Mesenchymal stem cell (in vitro differentiated cells and primary cell): Measurements from ENCODE around the gene CAMK1D.

Experiments used
- DNase-seq: peaks from one replicate; pipeline ENCODE4 v3.0.0-alpha.2; 2013
- H2AFZ ChIP-seq: one replicate; pipeline ENCODE4 v1.6.1; 2013; ENCODE audit warnings: low read depth, mild to moderate bottlenecking, control low read depth, inconsistent platforms, low read length, moderate library complexity
- H2AK5ac ChIP-seq: 2 replicates; pipeline ENCODE4 v1.6.1; 2013; ENCODE audit warnings: low read length, moderate library complexity, mild to moderate bottlenecking, inconsistent platforms; ENCODE audit not compliant: severe bottlenecking
- H2BK120ac ChIP-seq: one replicate; pipeline ENCODE4 v1.6.1; 2013; ENCODE audit warnings: low read depth, mild to moderate bottlenecking, inconsistent platforms, low read length, moderate library complexity
- H2BK12ac ChIP-seq, 2 experiments: one replicate each; pipeline ENCODE4 v1.6.1; 2013; ENCODE audit warnings: inconsistent platforms in 2 of 2, low read length in 2 of 2, mild to moderate bottlenecking in 2 of 2, moderate library complexity in 2 of 2, control low read depth in 1 of 2
- H2BK15ac ChIP-seq: one replicate; pipeline ENCODE4 v1.6.1; 2013; ENCODE audit warnings: mild to moderate bottlenecking, low read depth, inconsistent platforms; ENCODE audit not compliant: poor library complexity, severe bottlenecking
- H2BK5ac ChIP-seq: 2 replicates; pipeline ENCODE4 v1.6.1; 2013; ENCODE audit warnings: low read depth, mild to moderate bottlenecking, low read length, control low read depth, inconsistent platforms; ENCODE audit not compliant: poor library complexity, severe bottlenecking
- H3K14ac ChIP-seq, 2 experiments: one replicate each; pipeline ENCODE4 v1.6.1; 2013; ENCODE audit warnings: inconsistent platforms in 2 of 2, low read length in 2 of 2, control low read depth in 1 of 2, mild to moderate bottlenecking in 1 of 2, moderate library complexity in 1 of 2
- H3K18ac ChIP-seq, 2 experiments: one replicate each; pipeline ENCODE4 v1.6.1; 2013; ENCODE audit warnings: inconsistent platforms in 2 of 2, low read length in 2 of 2, control low read depth in 1 of 2, low read depth in 1 of 2, mild to moderate bottlenecking in 1 of 2
- H3K23ac ChIP-seq, 2 experiments: one replicate each; pipeline ENCODE4 v1.6.1; 2013; ENCODE audit warnings: inconsistent platforms in 2 of 2, low read length in 2 of 2, mild to moderate bottlenecking in 2 of 2, moderate library complexity in 2 of 2, control low read depth in 1 of 2
- H3K27ac ChIP-seq: 2 replicates; pipeline ENCODE4 v1.5.1; 2013; ENCODE audit warnings: mild to moderate bottlenecking, moderate library complexity, low read length, control low read depth, inconsistent platforms; ENCODE audit not compliant: poor library complexity, severe bottlenecking
- H3K27me3 ChIP-seq, 2 experiments: 2 replicates each; pipeline versions ENCODE4 v1.6.1 to v1.7.0; 2013; ENCODE audit warnings: low read length in 2 of 2, mild to moderate bottlenecking in 2 of 2, moderate library complexity in 2 of 2, control low read depth in 1 of 2, inconsistent platforms in 1 of 2; ENCODE audit not compliant: control insufficient read depth in 1 of 2, insufficient read depth in 1 of 2
- H3K36me3 ChIP-seq, 2 experiments: 2 replicates each; pipeline versions ENCODE4 v1.6.1 to v1.7.0; 2013; ENCODE audit warnings: low read length in 2 of 2, control low read depth in 1 of 2, inconsistent platforms in 1 of 2, low read depth in 1 of 2, mild to moderate bottlenecking in 1 of 2; ENCODE audit not compliant: insufficient read depth in 2 of 2, control insufficient read depth in 1 of 2
- H3K4ac ChIP-seq, 2 experiments: one replicate each; pipeline ENCODE4 v1.6.1; 2013; ENCODE audit warnings: inconsistent platforms in 2 of 2, low read length in 2 of 2, mild to moderate bottlenecking in 2 of 2, moderate library complexity in 2 of 2, control low read depth in 1 of 2, low read depth in 1 of 2
- H3K4me1 ChIP-seq: 2 replicates; pipeline ENCODE4 v1.6.1; 2013; ENCODE audit warnings: low read depth, low read length, control low read depth; ENCODE audit not compliant: control insufficient read depth, insufficient read depth
- H3K4me2 ChIP-seq: 2 replicates; pipeline ENCODE4 v1.6.1; 2013; ENCODE audit warnings: low read length, mild to moderate bottlenecking, inconsistent platforms; ENCODE audit not compliant: poor library complexity, severe bottlenecking
- H3K4me3 ChIP-seq, 2 experiments: 2 replicates each; pipeline versions ENCODE4 v1.5.1 to v1.7.0; 2013; ENCODE audit warnings: low read length in 2 of 2, mild to moderate bottlenecking in 2 of 2, control low read depth in 1 of 2, low read depth in 1 of 2; ENCODE audit not compliant: insufficient read depth in 1 of 2
- H3K79me1 ChIP-seq: replicated peaks from 2 replicates; pipeline ENCODE4 v1.6.1; 2013; ENCODE audit warnings: mild to moderate bottlenecking, control low read depth, low read length, inconsistent platforms; ENCODE audit not compliant: poor library complexity, severe bottlenecking
- H3K9ac ChIP-seq: 2 replicates; pipeline ENCODE4 v1.7.0; 2013; ENCODE audit warnings: mild to moderate bottlenecking, low read length, moderate library complexity
- H3K9me3 ChIP-seq: 2 replicates; pipeline ENCODE4 v1.7.0; 2013; ENCODE audit warnings: mild to moderate bottlenecking, low read length; ENCODE audit not compliant: control insufficient read depth
- H4K8ac ChIP-seq: one replicate; pipeline ENCODE4 v1.6.1; 2013; ENCODE audit warnings: inconsistent platforms, mild to moderate bottlenecking, low read length, moderate library complexity
- H4K91ac ChIP-seq: one replicate; pipeline ENCODE4 v1.6.1; 2013; ENCODE audit warnings: mild to moderate bottlenecking, low read length, inconsistent platforms
- WGBS: methylation state at CpG from one replicate; pipeline ENCODE4 v1.1.7; 2013; ENCODE audit warnings: mixed read lengths; 5-methylcytosine and 5-hydroxymethylcytosine counted together

CAMK1D gene

DNA sequence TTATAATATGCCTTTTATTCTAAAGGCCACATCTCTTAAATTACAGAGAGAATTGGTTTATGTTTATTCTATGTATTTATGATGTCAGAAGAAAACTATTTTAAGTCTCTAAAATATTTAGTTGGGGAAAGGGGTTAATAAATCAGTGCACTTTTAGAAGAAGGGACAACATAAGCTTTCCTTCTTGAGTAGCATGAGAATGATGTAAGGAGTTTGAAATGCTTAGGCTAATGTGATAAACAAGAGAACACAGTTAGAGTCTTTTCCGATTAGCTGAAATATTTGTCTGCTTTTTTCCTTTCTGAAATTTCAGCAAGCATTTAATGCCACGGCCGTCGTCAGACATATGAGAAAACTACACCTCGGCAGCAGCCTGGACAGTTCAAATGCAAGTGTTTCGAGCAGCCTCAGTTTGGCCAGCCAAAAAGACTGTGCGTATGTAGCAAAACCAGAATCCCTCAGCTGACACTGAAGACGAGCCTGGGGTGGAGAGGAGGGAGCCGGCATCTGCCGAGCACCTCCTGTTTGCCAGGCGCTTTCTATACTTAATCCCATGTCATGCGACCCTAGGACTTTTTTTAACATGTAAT lies 476.0 kb downstream of the CAMK1D start:
- Histone ChIP-seq H3K9ac (no peak overlapping the region), H2BK15ac (no peak overlapping the region), H2AFZ (no peak overlapping the region), H3K79me1 (peaks cover 8% of the 10 kb centered on the region), H4K91ac (peak overlapping the region; percentile 88), H2BK12ac (no peak overlapping the region), H4K8ac (peak overlapping the region; percentile 76), H2BK5ac (no peak overlapping the region), H3K4me1 (peaks cover 14% of the 10 kb centered on the region), H2BK120ac (no peak overlapping the region), H3K4ac (peak overlapping the region in 1 of 2 experiments; percentile 11), H3K4me2 (no peak overlapping the region), H3K27me3 (no peaks in the 10 kb centered on the region), H3K4me3 (no peak overlapping the region), H3K23ac (no peak overlapping the region), H2AK5ac (no peak overlapping the region), H3K9me3 (no peaks in the 10 kb centered on the region), H3K14ac (no peak overlapping the region), H3K36me3 (peaks cover 10 to 44% of the 10 kb centered on the region in 2 experiments), H3K27ac (no peak overlapping the region), H3K18ac (peak overlapping the region; percentile 64 to 77)
- peak; percentile 76 for DNase-seq
- 12% methylated on average over 10 of the region's 12 CpGs for WGBS

DNA sequence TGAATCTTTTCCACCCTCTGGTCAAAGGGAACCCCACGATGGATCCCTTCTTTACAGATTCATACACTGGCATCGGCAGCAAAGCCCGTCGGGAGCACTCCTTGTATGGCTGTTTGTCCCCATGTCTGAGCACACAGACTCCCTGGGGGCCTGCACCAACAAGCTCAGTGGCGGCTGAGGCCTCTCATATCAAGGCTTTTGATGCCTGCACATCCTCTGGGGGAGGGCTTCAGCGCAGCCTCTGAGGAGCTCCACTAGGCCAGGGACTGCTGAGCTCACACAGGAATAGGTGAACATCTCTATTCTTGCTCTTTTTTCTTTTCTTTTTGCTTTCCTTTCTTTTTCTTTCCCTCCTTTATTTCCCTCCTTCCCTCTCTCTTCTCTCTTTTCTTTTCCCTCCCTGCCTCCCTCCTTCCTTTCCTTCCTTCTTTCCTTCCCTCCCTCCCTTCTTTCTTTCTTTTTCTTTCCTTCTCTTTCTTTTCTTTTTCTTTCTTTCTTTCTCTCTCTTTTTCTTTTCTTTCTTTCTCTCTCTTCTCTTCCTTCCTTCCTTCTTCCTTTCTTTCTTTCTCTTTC lies 477.5 kb downstream of the CAMK1D start:
- Histone ChIP-seq H2BK15ac (peak overlapping the region; percentile 60), H3K4me2 (no peak overlapping the region), H3K4ac (no peak overlapping the region), H3K27me3 (no peaks in the 10 kb centered on the region), H3K36me3 (peaks cover 10 to 41% of the 10 kb centered on the region in 2 experiments), H3K4me1 (peaks cover 16% of the 10 kb centered on the region), H2AFZ (no peak overlapping the region), H4K91ac (no peak overlapping the region), H3K9me3 (no peaks in the 10 kb centered on the region), H3K27ac (no peak overlapping the region), H3K79me1 (peaks cover 7% of the 10 kb centered on the region), H2BK5ac (no peak overlapping the region), H3K14ac (no peak overlapping the region), H3K4me3 (no peak overlapping the region), H3K9ac (no peak overlapping the region), H2BK120ac (no peak overlapping the region), H2BK12ac (no peak overlapping the region), H4K8ac (no peak overlapping the region), H3K23ac (no peak overlapping the region), H2AK5ac (no peak overlapping the region), H3K18ac (peak overlapping the region in 1 of 2 experiments; percentile 5)
- WGBS = 83% methylated on average over 6 of the region's 6 CpGs
- DNase-seq = no peak

GRCh38 chr10:12828736-12829135 lies 479.4 kb downstream of the CAMK1D start:
- peaks cover 6% of the 10 kb centered on the region for H3K4me1 ChIP-seq
- no peak overlapping the region for H2BK15ac ChIP-seq
- no peak overlapping the region for H3K4me3 ChIP-seq
- no peak overlapping the region for H2AFZ ChIP-seq
- no peak overlapping the region for H2BK120ac ChIP-seq
- no peak overlapping the region for H3K9ac ChIP-seq
- H3K14ac ChIP-seq = no peak overlapping the region
- no peak overlapping the region for H3K4me2 ChIP-seq
- no peak overlapping the region for H2AK5ac ChIP-seq
- peaks cover 2% of the 10 kb centered on the region for H3K79me1 ChIP-seq
- peaks cover 10 to 42% of the 10 kb centered on the region in 2 experiments for H3K36me3 ChIP-seq
- H4K8ac ChIP-seq = no peak overlapping the region
- no peak overlapping the region for H3K18ac ChIP-seq
- no peak overlapping the region for H2BK5ac ChIP-seq
- 99% methylated on average over 16 of the region's 16 CpGs for WGBS
- no peak overlapping the region for H3K4ac ChIP-seq
- no peak overlapping the region for H3K27ac ChIP-seq
- no peaks in the 10 kb centered on the region for H3K9me3 ChIP-seq
- H4K91ac ChIP-seq = no peak overlapping the region
- DNase-seq = no peak
- no peak overlapping the region for H3K23ac ChIP-seq
- no peak overlapping the region for H2BK12ac ChIP-seq
- H3K27me3 ChIP-seq = no peaks in the 10 kb centered on the region

DNA sequence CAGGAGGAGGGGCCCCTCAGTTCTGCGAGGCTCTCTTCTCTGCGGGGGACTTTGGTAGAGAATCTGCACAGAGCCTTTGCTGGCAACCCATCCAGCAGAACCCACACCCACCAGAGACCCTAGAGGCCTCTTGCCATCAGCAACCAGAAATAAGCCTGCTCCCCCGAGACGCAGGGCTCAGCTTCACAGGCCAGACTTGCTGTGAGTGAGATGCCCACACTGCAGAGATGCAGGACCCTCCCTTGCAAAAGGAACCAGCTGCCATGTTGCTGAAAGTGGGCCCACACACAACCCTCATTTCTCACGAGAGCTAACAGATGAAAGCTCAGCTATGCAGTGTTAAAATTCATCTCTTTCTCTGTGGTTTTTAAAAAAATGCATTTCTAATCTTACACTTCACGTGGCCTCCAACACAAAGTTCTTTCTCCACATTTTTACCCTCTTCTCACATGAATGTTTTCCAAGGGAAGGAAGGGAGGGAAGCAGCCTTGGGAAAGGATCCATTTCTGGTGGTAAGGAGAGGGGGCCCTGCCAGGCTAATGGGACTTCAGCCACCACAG lies 480.6 kb downstream of the CAMK1D start:
- no peak overlapping the region for H3K9ac ChIP-seq
- no peak overlapping the region for H2BK120ac ChIP-seq
- no peaks in the 10 kb centered on the region for H3K9me3 ChIP-seq
- no peak overlapping the region for H2BK15ac ChIP-seq
- peak overlapping the region in 1 of 2 experiments; percentile 9 for H3K14ac ChIP-seq
- no peak overlapping the region for H2BK12ac ChIP-seq
- H3K79me1 ChIP-seq = no peaks in the 10 kb centered on the region
- H3K23ac ChIP-seq = no peak overlapping the region
- peak overlapping the region in 1 of 2 experiments; percentile 39 for H3K4ac ChIP-seq
- no peaks in the 10 kb centered on the region for H3K27me3 ChIP-seq
- H3K4me3 ChIP-seq = no peak overlapping the region
- no peak overlapping the region for H2AFZ ChIP-seq
- H4K8ac ChIP-seq = no peak overlapping the region
- peaks cover 5% of the 10 kb centered on the region for H3K4me1 ChIP-seq
- peak overlapping the region in 1 of 2 experiments; percentile 16 for H3K18ac ChIP-seq
- H3K4me2 ChIP-seq = no peak overlapping the region
- no peak overlapping the region for H2BK5ac ChIP-seq
- H4K91ac ChIP-seq = no peak overlapping the region
- peaks cover 10 to 43% of the 10 kb centered on the region in 2 experiments for H3K36me3 ChIP-seq
- H3K27ac ChIP-seq = no peak overlapping the region
- H2AK5ac ChIP-seq = no peak overlapping the region
- WGBS = 90% methylated on average over 5 of the region's 6 CpGs
- no peak for DNase-seq
